SK-N-SH (cell line): ENCODE results near the gene RAB3C. TPM values are rescaled to one million over a fixed set of nuclear protein-coding genes. Genes with fewer than 3 reads are reported as not detected.

Source experiments
- CTCF ChIA-PET: fragments of 300-600, 350-600 bp; formaldehyde crosslinking; extraction: SDS; loops from one replicate; lab custom pipeline; 2021; lab: Yijun Ruan, JAX
- POLR2A ChIA-PET: fragments of 350-600 bp; sonication (Branson Sonifier 250); formaldehyde crosslinking; extraction: SDS; loops from one replicate; lab custom pipeline; 2020; ENCODE audit warnings: antibody characterized with exemption, inconsistent platforms; lab: Yijun Ruan, JAX
- DNase-seq: peaks from one replicate; pipeline ENCODE4 v3.0.0; 2012
- H2AFZ ChIP-seq: fragments of 200-600 bp; sonication (generic); 2 replicates; pipeline ENCODE4 v1.8.1; 2016; ENCODE audit warnings: antibody characterized with exemption, mild to moderate bottlenecking, low read depth
- H3F3A ChIP-seq: fragments of 200-600 bp; sonication (generic); replicated peaks from 2 replicates; pipeline ENCODE3; 2016; ENCODE audit warnings: antibody characterized with exemption, mild to moderate bottlenecking; ENCODE audit not compliant: insufficient read depth
- H3K27ac ChIP-seq, 2 experiments: fragments of 200-500 bp in 1 of 2; fragments of 200-600 bp in 1 of 2; sonication (Bioruptor generic) in 1 of 2; sonication (generic), shearing (Covaris generic) in 1 of 2; 2 replicates each; pipeline versions ENCODE4 v1.5.1 to v1.6.1; 2014 to 2016; ENCODE audit warnings: low read depth in 2 of 2, inconsistent platforms in 1 of 2, low read length in 1 of 2, mild to moderate bottlenecking in 1 of 2, mixed read lengths in 1 of 2
- H3K27me3 ChIP-seq: fragments of 200-600 bp; sonication (generic), shearing (Covaris generic); 2 replicates; pipeline ENCODE4 v1.6.1; 2016; ENCODE audit warnings: mixed run types; ENCODE audit not compliant: insufficient read depth
- H3K36me3 ChIP-seq, 2 experiments: fragments of 200-500 bp in 1 of 2; fragments of 200-600 bp in 1 of 2; sonication (Bioruptor generic) in 1 of 2; sonication (generic) in 1 of 2; replicated peaks in 1 of 2; 2 replicates each; pipeline versions ENCODE3 to v1.5.1; 2014 to 2016; ENCODE audit warnings: low read length in 1 of 2, mild to moderate bottlenecking in 1 of 2; ENCODE audit not compliant: insufficient read depth in 2 of 2, control insufficient read depth in 1 of 2
- H3K4me1 ChIP-seq, 2 experiments: fragments of 200-500 bp in 1 of 2; fragments of 200-600 bp in 1 of 2; sonication (Bioruptor generic) in 1 of 2; sonication (generic), shearing (Covaris generic) in 1 of 2; 2 replicates each; pipeline versions ENCODE4 v1.5.1 to v1.6.1; 2014 to 2016; ENCODE audit warnings: low read depth in 1 of 2, low read length in 1 of 2, mixed run types in 1 of 2; ENCODE audit not compliant: insufficient read depth in 2 of 2, control insufficient read depth in 1 of 2
- H3K4me2 ChIP-seq: fragments of 200-600 bp; sonication (generic), shearing (Covaris generic); 2 replicates; pipeline ENCODE4 v1.6.1; 2017; ENCODE audit warnings: mixed run types
- H3K4me3 ChIP-seq, 2 experiments: fragments of 200-500 bp in 1 of 2; fragments of 200-600 bp in 1 of 2; sonication (Bioruptor generic) in 1 of 2; sonication (generic), shearing (Covaris generic) in 1 of 2; 2 replicates each; pipeline versions ENCODE4 v1.5.1 to v1.8.1; 2014 to 2016; ENCODE audit warnings: low read depth in 2 of 2, inconsistent platforms in 1 of 2, low read length in 1 of 2, mild to moderate bottlenecking in 1 of 2, mixed read lengths in 1 of 2, moderate library complexity in 1 of 2
- H3K79me2 ChIP-seq: fragments of 200-600 bp; sonication (generic); 2 replicates; pipeline ENCODE4 v1.8.1; 2017; ENCODE audit warnings: mild to moderate bottlenecking; ENCODE audit not compliant: insufficient read depth
- H3K9ac ChIP-seq: fragments of 200-600 bp; sonication (generic); 2 replicates; pipeline ENCODE4 v1.6.1; 2017; ENCODE audit warnings: mixed run types
- H3K9me2 ChIP-seq: fragments of 200-600 bp; sonication (generic); 2 replicates; pipeline ENCODE4 v1.6.1; 2017; ENCODE audit warnings: mixed run types
- H3K9me3 ChIP-seq: fragments of 200-600 bp; sonication (generic); 2 replicates; pipeline ENCODE4 v1.6.1; 2017; ENCODE audit warnings: mixed run types, mild to moderate bottlenecking, moderate library complexity
- H4K20me1 ChIP-seq: fragments of 200-600 bp; sonication (generic); 2 replicates; pipeline ENCODE4 v1.6.1; 2017; ENCODE audit warnings: mild to moderate bottlenecking, mixed run types; ENCODE audit not compliant: insufficient read depth
- CHD2 ChIP-seq: fragments of 150-350 bp; IDR thresholded peaks from 2 replicates; pipeline ENCODE4 v1.6.1; 2018; ENCODE audit warnings: low read length; ENCODE audit not compliant: partially characterized antibody
- CTCF ChIP-seq: fragments of 200-600 bp; sonication (generic); IDR thresholded peaks from 2 replicates; pipeline ENCODE4 v1.6.1; 2017; ENCODE audit warnings: antibody characterized with exemption, mild to moderate bottlenecking, moderate library complexity
- EP300 ChIP-seq, 2 experiments: IDR thresholded peaks; 2 replicates each; pipeline versions ENCODE4 v1.4.0 to v1.6.1; 2012; ENCODE audit warnings: borderline replicate concordance in 1 of 2, low read depth in 1 of 2, low read length in 1 of 2
- FOXJ3 ChIP-seq: sonication (generic); formaldehyde crosslinking; IDR thresholded peaks from 2 replicates; pipeline ENCODE4 v1.5.1; 2020; ENCODE audit warnings: mild to moderate bottlenecking, missing genetic modification reagents
- GABPA ChIP-seq: IDR thresholded peaks from 2 replicates; pipeline ENCODE4 v1.4.0; 2012; ENCODE audit warnings: low read depth, mild to moderate bottlenecking
- GATA2 ChIP-seq: sonication (generic); formaldehyde crosslinking; IDR thresholded peaks from 2 replicates; pipeline ENCODE4 v1.5.0; 2020; ENCODE audit warnings: mild to moderate bottlenecking, missing genetic modification reagents
- IRF3 ChIP-seq: fragments of 150-350 bp; IDR thresholded peaks from 2 replicates; pipeline ENCODE4 v1.6.1; 2016; ENCODE audit warnings: mild to moderate bottlenecking, low read depth, low read length
- NRF1 ChIP-seq: IDR thresholded peaks from 2 replicates; pipeline ENCODE4 v1.6.1; 2012; ENCODE audit warnings: low read depth, mild to moderate bottlenecking, low read length
- RFX5 ChIP-seq: IDR thresholded peaks from 2 replicates; pipeline ENCODE4 v1.6.1; 2012; ENCODE audit warnings: mild to moderate bottlenecking, improper control_type of control experiment, low read length
- RXRA ChIP-seq: IDR thresholded peaks from 2 replicates; pipeline ENCODE4 v1.4.0; 2012; ENCODE audit warnings: low read depth, mild to moderate bottlenecking, borderline replicate concordance
- TAF1 ChIP-seq: IDR thresholded peaks from 2 replicates; pipeline ENCODE4 v1.6.1; 2012; ENCODE audit warnings: low read depth, mild to moderate bottlenecking, low read length, moderate library complexity, borderline replicate concordance
- TEAD4 ChIP-seq: IDR thresholded peaks from 2 replicates; pipeline ENCODE4 v1.4.0; 2012; ENCODE audit warnings: mild to moderate bottlenecking, borderline replicate concordance; ENCODE audit not compliant: insufficient read depth
- WGBS: methylation state at CpG from one replicate; pipeline ENCODE4 v1.1.6; 2017; ENCODE audit warnings: low lambda C conversion rate; 5-methylcytosine and 5-hydroxymethylcytosine counted together
- polyA plus RNA-seq, 3 experiments: library from polyadenylated mRNA; depleted of rRNA; stranded (reverse); fragments of >200 nt; gene quantifications; 2 replicates each; pipeline ENCODE4 v1.2.3, GENCODE V29; 2012
- TF ChIP-seq, protein P1 (sequence below): IDR thresholded peaks from 2 replicates; pipeline ENCODE4; 2012
- TF ChIP-seq, protein P2 (sequence below): IDR thresholded peaks from 2 replicates; pipeline ENCODE4 v1.4.0; 2012; ENCODE audit warnings: low read depth
- TF ChIP-seq, protein P3 (sequence below): IDR thresholded peaks from 2 replicates; pipeline ENCODE4 v1.6.1; 2012; ENCODE audit warnings: mild to moderate bottlenecking, low read depth, low read length, moderate library complexity
- TF ChIP-seq, protein P4 (sequence below): fragments of 150-350 bp; IDR thresholded peaks from 2 replicates; pipeline ENCODE4 v1.6.1; 2017; ENCODE audit warnings: antibody characterized with exemption, low read length, low read depth, borderline replicate concordance

RAB3C gene
- polyA plus RNA-seq, 1 of the 3 experiments (the other 2 are of a cell fraction): 0.03 TPM

- 8% methylated on average over 2 of the region's 2 CpGs for WGBS
- no peak overlapping the region for H2AFZ ChIP-seq
- no peaks in the 10 kb centered on the region for H4K20me1 ChIP-seq
- H3K4me3 ChIP-seq: no peak overlapping the region
- no peaks in the 10 kb centered on the region for H3K36me3 ChIP-seq
- no peaks in the 10 kb centered on the region for H3K27me3 ChIP-seq
- no peak overlapping the region for H3K4me2 ChIP-seq
- H3K9me3 ChIP-seq: no peaks in the 10 kb centered on the region
- no peak for TF ChIP-seq IRF3
- TF ChIP-seq FOXJ3 (CRISPR knock-in tag): no peak
- CTCF ChIA-PET: no interaction called here
- H3K4me1 ChIP-seq: peaks cover 0 to 4% of the 10 kb centered on the region in 2 experiments; a peak in 1 of 4 replicates
- no peaks in the 10 kb centered on the region for H3K9me2 ChIP-seq
- no peak for DNase-seq
- no peak overlapping the region for H3K27ac ChIP-seq
- H3K79me2 ChIP-seq: no peaks in the 10 kb centered on the region
- H3F3A ChIP-seq: no peaks in the 10 kb centered on the region
- H3K9ac ChIP-seq: no peak overlapping the region
- POLR2A ChIA-PET: no interaction called here
Measured at GRCh38 chr5:58827463-58827862, 244.6 kb downstream of the RAB3C start.

DNA sequence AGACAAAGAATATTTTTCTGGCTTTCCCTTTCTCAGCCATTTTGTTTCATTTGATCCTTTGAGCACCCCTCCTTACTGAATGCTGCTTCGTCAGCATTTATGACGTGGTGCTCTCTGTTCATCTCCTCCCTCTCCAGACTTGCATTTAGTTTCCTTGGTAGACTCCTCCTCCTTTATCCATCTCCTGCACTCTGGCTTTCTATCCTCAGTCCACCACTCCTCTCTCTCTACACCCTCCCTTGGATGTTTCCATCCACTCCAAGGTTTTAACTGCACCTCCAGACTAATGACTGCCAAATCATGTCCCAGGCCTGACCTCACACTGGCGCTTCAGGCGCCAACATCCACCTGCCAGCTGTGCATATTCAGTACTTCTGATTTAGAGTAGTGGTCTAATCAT lies 245.4 kb downstream of the RAB3C start:
- H3F3A ChIP-seq: no peaks in the 10 kb centered on the region
- ChIA-PET CTCF (interaction anchor here (1.8 kb wide), 1 partner anchor 329 kb away, joined by 4 read pairs; no protein-coding TSS in a partner anchor), POLR2A (no interaction called here)
- no peak overlapping the region for H2AFZ ChIP-seq
- no peak overlapping the region for H3K27ac ChIP-seq
- H3K4me2 ChIP-seq: no peak overlapping the region
- no peaks in the 10 kb centered on the region for H3K36me3 ChIP-seq
- H3K9me2 ChIP-seq: no peaks in the 10 kb centered on the region
- no peaks in the 10 kb centered on the region for H3K27me3 ChIP-seq
- H3K79me2 ChIP-seq: no peaks in the 10 kb centered on the region
- H3K9me3 ChIP-seq: no peaks in the 10 kb centered on the region
- 64% methylated on average over 4 of the region's 4 CpGs for WGBS
- DNase-seq: no peak
- no peak overlapping the region for H3K9ac ChIP-seq
- no peak overlapping the region for H3K4me3 ChIP-seq
- H4K20me1 ChIP-seq: no peaks in the 10 kb centered on the region
- H3K4me1 ChIP-seq: peaks cover 0 to 4% of the 10 kb centered on the region in 2 experiments; a peak in 1 of 4 replicates
- TF ChIP-seq, protein P1, sequence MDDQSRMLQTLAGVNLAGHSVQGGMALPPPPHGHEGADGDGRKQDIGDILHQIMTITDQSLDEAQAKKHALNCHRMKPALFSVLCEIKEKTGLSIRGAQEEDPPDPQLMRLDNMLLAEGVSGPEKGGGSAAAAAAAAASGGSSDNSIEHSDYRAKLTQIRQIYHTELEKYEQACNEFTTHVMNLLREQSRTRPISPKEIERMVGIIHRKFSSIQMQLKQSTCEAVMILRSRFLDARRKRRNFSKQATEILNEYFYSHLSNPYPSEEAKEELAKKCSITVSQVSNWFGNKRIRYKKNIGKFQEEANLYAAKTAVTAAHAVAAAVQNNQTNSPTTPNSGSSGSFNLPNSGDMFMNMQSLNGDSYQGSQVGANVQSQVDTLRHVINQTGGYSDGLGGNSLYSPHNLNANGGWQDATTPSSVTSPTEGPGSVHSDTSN: no peak
- TF ChIP-seq, protein P2, sequence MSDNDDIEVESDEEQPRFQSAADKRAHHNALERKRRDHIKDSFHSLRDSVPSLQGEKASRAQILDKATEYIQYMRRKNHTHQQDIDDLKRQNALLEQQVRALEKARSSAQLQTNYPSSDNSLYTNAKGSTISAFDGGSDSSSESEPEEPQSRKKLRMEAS: no peak
- TF ChIP-seq IRF3 (no peak), GABPA (no peak), RXRA (no peak), EP300 (IDR thresholded peaks at IDR 0.05; ENCODE audit: borderline replicate concordance in 1 of 2, low read depth in 1 of 2, low read length in 1 of 2) (no peak), RFX5 (no peak), TEAD4 (no peak), TAF1 (no peak), NRF1 (no peak), CTCF (no peak), FOXJ3 (CRISPR knock-in tag) (no peak), CHD2 (no peak), GATA2 (CRISPR knock-in tag) (no peak)
- TF ChIP-seq, protein P3, sequence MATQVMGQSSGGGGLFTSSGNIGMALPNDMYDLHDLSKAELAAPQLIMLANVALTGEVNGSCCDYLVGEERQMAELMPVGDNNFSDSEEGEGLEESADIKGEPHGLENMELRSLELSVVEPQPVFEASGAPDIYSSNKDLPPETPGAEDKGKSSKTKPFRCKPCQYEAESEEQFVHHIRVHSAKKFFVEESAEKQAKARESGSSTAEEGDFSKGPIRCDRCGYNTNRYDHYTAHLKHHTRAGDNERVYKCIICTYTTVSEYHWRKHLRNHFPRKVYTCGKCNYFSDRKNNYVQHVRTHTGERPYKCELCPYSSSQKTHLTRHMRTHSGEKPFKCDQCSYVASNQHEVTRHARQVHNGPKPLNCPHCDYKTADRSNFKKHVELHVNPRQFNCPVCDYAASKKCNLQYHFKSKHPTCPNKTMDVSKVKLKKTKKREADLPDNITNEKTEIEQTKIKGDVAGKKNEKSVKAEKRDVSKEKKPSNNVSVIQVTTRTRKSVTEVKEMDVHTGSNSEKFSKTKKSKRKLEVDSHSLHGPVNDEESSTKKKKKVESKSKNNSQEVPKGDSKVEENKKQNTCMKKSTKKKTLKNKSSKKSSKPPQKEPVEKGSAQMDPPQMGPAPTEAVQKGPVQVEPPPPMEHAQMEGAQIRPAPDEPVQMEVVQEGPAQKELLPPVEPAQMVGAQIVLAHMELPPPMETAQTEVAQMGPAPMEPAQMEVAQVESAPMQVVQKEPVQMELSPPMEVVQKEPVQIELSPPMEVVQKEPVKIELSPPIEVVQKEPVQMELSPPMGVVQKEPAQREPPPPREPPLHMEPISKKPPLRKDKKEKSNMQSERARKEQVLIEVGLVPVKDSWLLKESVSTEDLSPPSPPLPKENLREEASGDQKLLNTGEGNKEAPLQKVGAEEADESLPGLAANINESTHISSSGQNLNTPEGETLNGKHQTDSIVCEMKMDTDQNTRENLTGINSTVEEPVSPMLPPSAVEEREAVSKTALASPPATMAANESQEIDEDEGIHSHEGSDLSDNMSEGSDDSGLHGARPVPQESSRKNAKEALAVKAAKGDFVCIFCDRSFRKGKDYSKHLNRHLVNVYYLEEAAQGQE: no peak
- TF ChIP-seq, protein P4, sequence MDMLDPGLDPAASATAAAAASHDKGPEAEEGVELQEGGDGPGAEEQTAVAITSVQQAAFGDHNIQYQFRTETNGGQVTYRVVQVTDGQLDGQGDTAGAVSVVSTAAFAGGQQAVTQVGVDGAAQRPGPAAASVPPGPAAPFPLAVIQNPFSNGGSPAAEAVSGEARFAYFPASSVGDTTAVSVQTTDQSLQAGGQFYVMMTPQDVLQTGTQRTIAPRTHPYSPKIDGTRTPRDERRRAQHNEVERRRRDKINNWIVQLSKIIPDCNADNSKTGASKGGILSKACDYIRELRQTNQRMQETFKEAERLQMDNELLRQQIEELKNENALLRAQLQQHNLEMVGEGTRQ: no peak
